ENCODE measurements around the gene FCHO2.

The FCHO2 gene

DNA sequence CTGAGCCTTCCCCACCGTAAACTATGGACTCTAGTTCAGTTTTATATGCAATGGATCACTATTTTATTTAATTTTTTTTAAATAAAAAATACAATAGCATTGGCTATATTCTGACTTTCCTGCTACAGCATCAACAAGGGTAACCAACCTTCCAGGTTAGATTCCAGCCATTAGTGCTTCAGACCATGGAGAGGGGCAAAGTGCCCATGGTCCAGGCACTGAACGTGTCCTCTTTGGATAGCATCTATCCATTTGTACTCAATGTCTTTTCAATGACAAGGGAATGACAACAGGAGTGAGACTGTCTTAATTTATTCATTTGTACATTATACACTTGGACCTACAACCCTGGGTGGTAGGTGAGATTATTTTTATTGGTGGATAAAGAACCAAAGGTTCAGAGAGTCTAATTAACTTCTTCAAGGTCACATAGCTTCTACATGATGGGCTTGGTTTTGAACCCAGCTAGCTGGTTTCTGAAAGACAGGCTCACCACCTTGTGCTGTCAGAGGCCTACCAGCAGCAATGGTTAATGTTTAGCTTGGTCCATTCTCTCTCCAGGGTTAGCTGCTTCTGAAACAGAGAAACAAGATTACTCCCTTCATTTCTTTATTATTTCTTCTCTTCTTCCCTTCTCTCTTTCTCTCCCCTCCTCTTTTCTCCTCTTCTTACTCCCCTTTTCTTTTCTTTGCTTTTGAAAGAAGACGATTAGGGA is 176.0 kb downstream of the FCHO2 start:
- H3F3A ChIP-seq (ENCODE audit: control insufficient read depth, insufficient read depth), result no peaks in the 10 kb centered on the region
- H3K27me3 ChIP-seq (ENCODE audit: control insufficient read depth, low read length), result no peaks in the 10 kb centered on the region
- no peaks in the 10 kb centered on the region for H3K9me3 ChIP-seq (ENCODE audit: control insufficient read depth, insufficient read depth, low read length)
- no peak overlapping the region for H3K4me3 ChIP-seq (ENCODE audit: low read length)
- H3K36me3 ChIP-seq (ENCODE audit: control insufficient read depth, low read length), result no peaks in the 10 kb centered on the region
- H3K79me2 ChIP-seq (ENCODE audit: control insufficient read depth, low read length), result no peaks in the 10 kb centered on the region
- H3K4me1 ChIP-seq (ENCODE audit: control insufficient read depth, low read length), result peaks cover 22% of the 10 kb centered on the region
- no peak for TF ChIP-seq EZH2phosphoT487 (IDR thresholded peaks at IDR 0.05; ENCODE audit: borderline replicate concordance, low read length)
- TF ChIP-seq, protein P1, sequence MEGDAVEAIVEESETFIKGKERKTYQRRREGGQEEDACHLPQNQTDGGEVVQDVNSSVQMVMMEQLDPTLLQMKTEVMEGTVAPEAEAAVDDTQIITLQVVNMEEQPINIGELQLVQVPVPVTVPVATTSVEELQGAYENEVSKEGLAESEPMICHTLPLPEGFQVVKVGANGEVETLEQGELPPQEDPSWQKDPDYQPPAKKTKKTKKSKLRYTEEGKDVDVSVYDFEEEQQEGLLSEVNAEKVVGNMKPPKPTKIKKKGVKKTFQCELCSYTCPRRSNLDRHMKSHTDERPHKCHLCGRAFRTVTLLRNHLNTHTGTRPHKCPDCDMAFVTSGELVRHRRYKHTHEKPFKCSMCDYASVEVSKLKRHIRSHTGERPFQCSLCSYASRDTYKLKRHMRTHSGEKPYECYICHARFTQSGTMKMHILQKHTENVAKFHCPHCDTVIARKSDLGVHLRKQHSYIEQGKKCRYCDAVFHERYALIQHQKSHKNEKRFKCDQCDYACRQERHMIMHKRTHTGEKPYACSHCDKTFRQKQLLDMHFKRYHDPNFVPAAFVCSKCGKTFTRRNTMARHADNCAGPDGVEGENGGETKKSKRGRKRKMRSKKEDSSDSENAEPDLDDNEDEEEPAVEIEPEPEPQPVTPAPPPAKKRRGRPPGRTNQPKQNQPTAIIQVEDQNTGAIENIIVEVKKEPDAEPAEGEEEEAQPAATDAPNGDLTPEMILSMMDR (IDR thresholded peaks at IDR 0.05; ENCODE audit: low read depth, low read length, poor library complexity, severe bottlenecking), result no peak
- H3K9me2 ChIP-seq (replicated peaks; ENCODE audit: control insufficient read depth, low read length), result no peaks in the 10 kb centered on the region
- no peak overlapping the region for H3K27ac ChIP-seq (ENCODE audit: low read depth, low read length)
- no peaks in the 10 kb centered on the region for H4K20me1 ChIP-seq (ENCODE audit: control insufficient read depth, insufficient read depth, low read depth, low read length)
- no peak overlapping the region for H3K4me2 ChIP-seq (ENCODE audit: low read length)

DNA sequence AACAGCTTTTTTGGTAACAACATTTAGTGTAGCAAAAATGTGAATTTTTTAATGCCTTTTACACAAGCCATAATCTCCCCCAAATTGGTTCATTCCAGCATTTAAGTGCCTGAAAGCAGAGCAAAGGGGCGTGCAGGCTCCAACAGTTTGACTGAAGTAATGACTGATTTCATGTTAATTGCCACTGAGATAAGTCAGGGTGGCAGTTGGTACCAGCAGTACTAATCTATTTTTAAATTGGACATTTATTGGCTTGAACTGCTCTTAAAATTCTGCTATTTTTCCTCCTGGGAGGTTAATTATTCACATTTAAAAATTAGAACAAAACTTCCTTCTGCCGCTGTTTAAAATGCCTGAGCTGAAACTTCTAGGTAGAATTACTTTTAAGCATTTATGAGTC is 176.9 kb downstream of the FCHO2 start:
- H3K27ac ChIP-seq (ENCODE audit: low read depth, low read length), result no peak overlapping the region
- H3K9me3 ChIP-seq (ENCODE audit: control insufficient read depth, insufficient read depth, low read length), result no peaks in the 10 kb centered on the region
- H3K4me3 ChIP-seq (ENCODE audit: low read length), result no peak overlapping the region
- H3K27me3 ChIP-seq (ENCODE audit: control insufficient read depth, low read length), result no peaks in the 10 kb centered on the region
- H3K4me2 ChIP-seq (ENCODE audit: low read length), result no peak overlapping the region
- no peaks in the 10 kb centered on the region for H4K20me1 ChIP-seq (ENCODE audit: control insufficient read depth, insufficient read depth, low read depth, low read length)
- no peak for TF ChIP-seq EZH2phosphoT487 (IDR thresholded peaks at IDR 0.05; ENCODE audit: borderline replicate concordance, low read length)
- TF ChIP-seq, protein P1 (IDR thresholded peaks at IDR 0.05; ENCODE audit: low read depth, low read length, poor library complexity, severe bottlenecking), result no peak
- H3K79me2 ChIP-seq (ENCODE audit: control insufficient read depth, low read length), result no peaks in the 10 kb centered on the region
- no peaks in the 10 kb centered on the region for H3K36me3 ChIP-seq (ENCODE audit: control insufficient read depth, low read length)
- no peaks in the 10 kb centered on the region for H3F3A ChIP-seq (ENCODE audit: control insufficient read depth, insufficient read depth)
- H3K9me2 ChIP-seq (replicated peaks; ENCODE audit: control insufficient read depth, low read length), result no peaks in the 10 kb centered on the region
- H3K4me1 ChIP-seq (ENCODE audit: control insufficient read depth, low read length), result peaks cover 27% of the 10 kb centered on the region

DNA sequence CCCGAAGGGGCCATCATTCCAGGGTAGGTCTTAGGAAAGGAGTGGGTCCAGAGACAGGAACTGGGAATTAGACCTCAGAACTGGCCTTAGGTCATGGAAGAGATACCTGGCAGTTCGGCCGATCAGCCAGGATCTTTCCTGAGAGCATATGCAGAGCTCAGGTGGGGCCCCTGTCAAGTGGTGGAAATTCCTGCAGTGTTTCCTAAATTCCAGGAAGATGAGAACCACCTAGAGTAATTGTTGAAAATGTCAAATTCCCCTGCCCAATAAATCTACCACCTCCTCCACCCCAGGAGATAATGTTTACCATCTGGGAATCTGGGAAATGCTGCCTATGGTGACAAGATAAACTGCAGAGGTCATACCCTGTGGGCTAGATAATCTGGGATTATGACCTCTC is 179.2 kb downstream of the FCHO2 start:
- H3K9me2 ChIP-seq (replicated peaks; ENCODE audit: control insufficient read depth, low read length), result no peaks in the 10 kb centered on the region
- no peaks in the 10 kb centered on the region for H3K27me3 ChIP-seq (ENCODE audit: control insufficient read depth, low read length)
- no peaks in the 10 kb centered on the region for H3F3A ChIP-seq (ENCODE audit: control insufficient read depth, insufficient read depth)
- no peaks in the 10 kb centered on the region for H3K79me2 ChIP-seq (ENCODE audit: control insufficient read depth, low read length)
- no peak overlapping the region for H3K27ac ChIP-seq (ENCODE audit: low read depth, low read length)
- no peak overlapping the region for H3K4me2 ChIP-seq (ENCODE audit: low read length)
- H3K4me1 ChIP-seq (ENCODE audit: control insufficient read depth, low read length), result peaks cover 27% of the 10 kb centered on the region
- H4K20me1 ChIP-seq (ENCODE audit: control insufficient read depth, insufficient read depth, low read depth, low read length), result no peaks in the 10 kb centered on the region
- H3K36me3 ChIP-seq (ENCODE audit: control insufficient read depth, low read length), result no peaks in the 10 kb centered on the region
- TF ChIP-seq, protein P1 (IDR thresholded peaks at IDR 0.05; ENCODE audit: low read depth, low read length, poor library complexity, severe bottlenecking), result no peak
- TF ChIP-seq EZH2phosphoT487 (IDR thresholded peaks at IDR 0.05; ENCODE audit: borderline replicate concordance, low read length), result no peak
- no peak overlapping the region for H3K4me3 ChIP-seq (ENCODE audit: low read length)
- H3K9me3 ChIP-seq (ENCODE audit: control insufficient read depth, insufficient read depth, low read length), result no peaks in the 10 kb centered on the region

All from DOHH2 (cell line).